ENCODE data around the gene IFIT2.

DNA sequence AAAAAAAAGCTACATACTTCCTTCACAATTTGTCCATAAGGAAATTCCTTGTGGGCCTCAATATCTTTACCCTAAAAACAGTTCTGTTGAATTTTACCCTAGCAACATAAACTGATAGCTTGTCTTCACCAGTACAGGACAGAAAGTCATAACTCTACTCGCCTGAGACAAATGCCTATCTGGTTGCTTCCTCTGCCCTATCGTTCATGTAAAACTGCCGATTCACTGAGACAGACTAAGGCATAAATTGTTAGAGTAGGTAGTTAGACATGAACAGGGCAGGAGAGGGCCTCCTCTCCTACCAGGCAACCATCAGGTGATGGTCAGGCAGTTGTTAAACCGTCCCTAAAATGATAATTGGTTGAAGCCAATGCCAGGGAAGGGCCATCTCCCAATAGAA is 51.0 kb downstream of the IFIT2 start:
- TF ChIP-seq, protein P1, sequence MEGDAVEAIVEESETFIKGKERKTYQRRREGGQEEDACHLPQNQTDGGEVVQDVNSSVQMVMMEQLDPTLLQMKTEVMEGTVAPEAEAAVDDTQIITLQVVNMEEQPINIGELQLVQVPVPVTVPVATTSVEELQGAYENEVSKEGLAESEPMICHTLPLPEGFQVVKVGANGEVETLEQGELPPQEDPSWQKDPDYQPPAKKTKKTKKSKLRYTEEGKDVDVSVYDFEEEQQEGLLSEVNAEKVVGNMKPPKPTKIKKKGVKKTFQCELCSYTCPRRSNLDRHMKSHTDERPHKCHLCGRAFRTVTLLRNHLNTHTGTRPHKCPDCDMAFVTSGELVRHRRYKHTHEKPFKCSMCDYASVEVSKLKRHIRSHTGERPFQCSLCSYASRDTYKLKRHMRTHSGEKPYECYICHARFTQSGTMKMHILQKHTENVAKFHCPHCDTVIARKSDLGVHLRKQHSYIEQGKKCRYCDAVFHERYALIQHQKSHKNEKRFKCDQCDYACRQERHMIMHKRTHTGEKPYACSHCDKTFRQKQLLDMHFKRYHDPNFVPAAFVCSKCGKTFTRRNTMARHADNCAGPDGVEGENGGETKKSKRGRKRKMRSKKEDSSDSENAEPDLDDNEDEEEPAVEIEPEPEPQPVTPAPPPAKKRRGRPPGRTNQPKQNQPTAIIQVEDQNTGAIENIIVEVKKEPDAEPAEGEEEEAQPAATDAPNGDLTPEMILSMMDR (IDR thresholded peaks at IDR 0.05): no peak
- no peak for TF ChIP-seq POLR2AphosphoS5 (IDR thresholded peaks at IDR 0.05)
